ENCODE results near the gene CCT8L2.
"Not testable (repeated sequence)": the region's sequence is repeated elsewhere in the genome, so short reads cannot be mapped to it uniquely, and the experiment has no call there.

The CCT8L2 gene

GRCh38 chr22:16592710-16593109, at the start of gene CCT8L2:
Gene CCT8L2, minus strand, starts transcription at chr22:16592810. Its CDS starts 260 bp downstream, at chr22:16592550.
- not testable (repeated sequence) for FAIRE-seq; DNase-seq (ENCODE audit: insufficient read length, low spot score)

- not testable (repeated sequence) for FAIRE-seq; DNase-seq (ENCODE audit: insufficient read length, low spot score)
Measured at GRCh38 chr22:16635442-16635841, 42.8 kb upstream of the CCT8L2 start.

DNA sequence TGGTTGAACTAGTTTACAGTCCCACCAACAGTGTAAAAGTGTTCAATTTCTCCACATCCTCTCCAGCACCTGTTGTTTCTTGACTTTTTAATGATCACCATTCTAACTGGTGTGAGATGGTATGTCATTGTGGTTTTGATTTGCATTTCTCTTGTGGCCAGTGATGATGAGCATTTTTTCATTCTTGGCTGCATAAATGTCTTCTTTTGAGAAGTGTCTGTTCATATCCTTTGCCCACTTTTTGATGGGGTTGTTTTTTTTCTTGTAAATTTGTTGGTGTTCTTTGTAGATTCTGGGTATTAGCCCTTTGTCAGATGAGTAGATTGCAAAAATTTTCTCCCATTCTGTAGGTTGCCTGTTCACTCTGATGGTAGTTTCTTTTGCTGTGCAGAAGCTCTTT, 41.5 kb upstream of the CCT8L2 start:
- DNase-seq (ENCODE audit: insufficient read length, low spot score); FAIRE-seq: not testable (repeated sequence)

DNA sequence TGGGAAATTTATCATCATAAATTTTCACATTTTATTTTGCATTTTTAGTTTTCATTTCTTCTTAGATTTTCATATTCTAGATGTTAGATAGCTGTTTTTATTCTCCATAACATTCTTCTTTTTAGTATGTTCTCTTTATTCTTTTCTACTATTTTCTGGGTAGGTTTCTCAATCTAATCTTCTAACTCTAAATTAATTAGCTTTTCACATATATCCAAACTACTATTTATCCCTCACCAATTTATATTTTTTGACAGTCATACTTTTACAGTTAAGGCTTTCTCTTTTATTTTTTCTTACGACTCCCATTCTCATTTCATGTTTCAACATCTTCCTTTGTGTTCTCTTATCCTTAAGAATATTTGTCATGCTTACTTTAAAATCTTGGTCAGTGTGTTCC, 35.9 kb upstream of the CCT8L2 start:
- DNase-seq (ENCODE audit: insufficient read length, low spot score); FAIRE-seq: not testable (repeated sequence)

GRCh38 chr22:16625018-16625417, 32.4 kb upstream of the CCT8L2 start:
- DNase-seq (ENCODE audit: insufficient read length, low spot score); FAIRE-seq: not testable (repeated sequence)

GRCh38 chr22:16623595-16623994, 31.0 kb upstream of the CCT8L2 start:
- FAIRE-seq; DNase-seq (ENCODE audit: insufficient read length, low spot score): not testable (repeated sequence)

DNA sequence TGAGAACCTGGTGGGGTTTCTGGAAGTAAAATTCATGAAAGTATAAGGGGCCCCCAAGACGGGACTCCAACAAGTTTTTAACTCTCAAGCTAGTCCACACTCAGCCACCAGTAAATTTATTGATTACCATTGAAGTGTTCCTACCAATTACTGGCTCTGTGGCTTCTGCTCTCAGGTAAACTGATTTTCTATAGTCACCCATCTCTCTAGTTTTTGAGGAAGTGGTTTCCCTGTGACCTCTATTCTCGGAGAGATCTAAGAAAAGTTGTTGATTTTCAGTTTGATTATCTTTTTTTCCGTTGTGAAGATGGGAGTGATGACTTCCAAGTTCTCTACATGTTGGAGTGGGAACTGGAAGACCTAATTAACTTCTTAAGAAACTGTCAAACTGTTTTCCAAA, 24.9 kb upstream of the CCT8L2 start:
- not testable (repeated sequence) for FAIRE-seq; DNase-seq (ENCODE audit: insufficient read length, low spot score)

- not testable (repeated sequence) for DNase-seq (ENCODE audit: insufficient read length, low spot score); FAIRE-seq
Measured at GRCh38 chr22:16616390-16616938, 23.9 kb upstream of the CCT8L2 start.

GRCh38 chr22:16615606-16616245, 23.1 kb upstream of the CCT8L2 start:
- not testable (repeated sequence) for DNase-seq (ENCODE audit: insufficient read length, low spot score); FAIRE-seq

- no peak for FAIRE-seq
- DNase-seq (ENCODE audit: insufficient read length, low spot score) = no peak
Measured at GRCh38 chr22:16609548-16610261, 17.1 kb upstream of the CCT8L2 start.

GRCh38 chr22:16608931-16609330, 16.3 kb upstream of the CCT8L2 start:
- DNase-seq (ENCODE audit: insufficient read length, low spot score) (no peak), FAIRE-seq (no peak)

GRCh38 chr22:16604257-16604998, 11.8 kb upstream of the CCT8L2 start:
- not testable (repeated sequence) for FAIRE-seq

GRCh38 chr22:16603770-16604242, 11.2 kb upstream of the CCT8L2 start:
- FAIRE-seq = peak; percentile 51
- DNase-seq (ENCODE audit: insufficient read length, low spot score) = not testable (repeated sequence)

More at GRCh38 chr22:16604257-16604998, 11.8 kb upstream of the CCT8L2 start:
- not testable (repeated sequence) for DNase-seq (ENCODE audit: insufficient read length, low spot score)

DNA sequence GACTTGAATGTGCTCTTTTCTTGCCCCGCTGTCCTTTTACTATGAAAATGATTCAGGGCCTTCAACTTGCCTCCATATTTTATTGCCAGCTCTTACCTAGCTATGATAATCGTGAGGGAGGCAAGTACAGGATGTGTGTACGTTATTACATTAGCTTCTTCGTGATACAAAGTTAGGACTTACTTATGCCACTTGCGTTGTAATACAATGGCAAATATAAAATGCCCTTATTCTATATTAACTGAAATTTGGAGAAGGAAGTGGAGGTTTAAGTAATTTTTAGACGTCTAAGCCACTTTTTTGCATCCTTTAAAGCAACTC, 10.8 kb upstream of the CCT8L2 start:
- DNase-seq (ENCODE audit: insufficient read length, low spot score) = no peak
- FAIRE-seq = no peak

- peak; percentile 65 for FAIRE-seq
- DNase-seq (ENCODE audit: insufficient read length, low spot score) = not testable (repeated sequence)
Measured at GRCh38 chr22:16602728-16603447, 10.3 kb upstream of the CCT8L2 start.

GRCh38 chr22:16602224-16602727, 9.7 kb upstream of the CCT8L2 start:
- not testable (repeated sequence) for FAIRE-seq; DNase-seq (ENCODE audit: insufficient read length, low spot score)

DNA sequence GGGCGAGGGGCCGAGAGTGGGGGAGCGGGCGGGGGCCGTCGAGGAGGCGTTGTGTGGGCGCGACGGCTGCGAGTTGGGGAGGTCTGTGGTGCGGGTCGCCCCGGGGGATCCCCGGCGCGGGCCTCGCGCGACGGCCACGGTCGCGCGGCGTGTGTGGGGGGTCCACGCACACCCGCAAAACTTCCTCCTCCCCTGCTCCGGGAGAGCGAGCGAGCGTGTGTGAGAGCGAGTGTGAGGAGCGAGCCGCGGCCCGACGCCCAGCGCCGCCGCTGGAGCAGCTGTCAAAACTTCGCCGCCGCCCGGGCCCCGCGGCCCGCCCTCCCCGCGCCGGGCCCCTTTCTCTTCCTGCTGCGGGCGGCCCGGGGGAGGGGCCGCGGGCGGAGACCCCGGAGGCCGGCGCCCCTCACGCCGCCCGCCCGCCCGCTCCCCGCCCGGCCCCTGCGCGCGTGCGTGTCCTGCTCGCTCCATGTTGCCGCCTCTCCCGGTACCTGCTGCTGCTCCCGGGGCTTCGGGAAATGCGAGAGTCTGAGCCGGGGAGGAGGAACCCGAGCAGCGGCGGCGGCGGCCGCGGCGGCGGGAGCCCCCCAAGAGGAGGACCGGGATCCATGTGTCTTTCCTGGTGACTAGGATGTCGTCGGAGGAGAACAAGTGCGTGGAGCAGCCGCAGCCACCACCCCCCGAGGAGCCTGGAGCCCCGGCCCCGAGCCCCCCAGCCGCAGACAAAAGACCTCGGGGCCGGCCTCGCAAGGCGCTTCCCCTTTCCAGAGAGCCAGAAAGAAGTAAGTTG, 9.0 kb upstream of the CCT8L2 start:
- DNase-seq (ENCODE audit: insufficient read length, low spot score) (no peak), FAIRE-seq (no peak)

GRCh38 chr22:16600644-16601436, 8.2 kb upstream of the CCT8L2 start:
- FAIRE-seq; DNase-seq (ENCODE audit: insufficient read length, low spot score): not testable (repeated sequence)
